ENCODE results near the gene RIC3. TPM values are rescaled to one million over a fixed set of nuclear protein-coding genes. Genes with fewer than 3 reads are reported as not detected.

The RIC3 gene
- total RNA-seq, 1 donor from 2014 or later = 12.9 TPM

DNA sequence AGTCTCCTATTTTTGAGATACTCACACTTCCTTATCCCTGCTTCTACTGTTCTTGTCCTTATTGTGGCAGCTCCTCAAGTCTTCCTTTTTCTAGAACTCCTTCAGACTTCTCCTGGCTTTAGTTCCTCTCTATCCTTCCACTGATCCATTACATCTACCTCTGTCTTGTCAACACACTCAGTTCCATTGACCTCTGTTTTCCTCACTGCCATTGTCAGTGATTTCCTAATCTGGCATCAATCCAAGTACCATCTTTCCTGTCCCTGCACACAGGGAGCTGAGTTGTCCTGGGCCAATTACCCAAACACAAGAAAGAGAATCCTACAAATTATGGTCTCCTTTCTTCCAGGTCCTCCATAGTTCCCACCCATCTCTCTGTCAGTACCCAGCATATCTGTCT lies 27.9 kb upstream of the RIC3 start:
- Histone ChIP-seq H3K36me3 (no peaks in the 10 kb centered on the region), H3K4me1 (no peaks in the 10 kb centered on the region), H3K27ac (replicated peaks) (no peak overlapping the region), H3K27me3 (ENCODE audit: low read depth) (peaks cover 79% of the 10 kb centered on the region), H3K4me3 (no peak overlapping the region), H3K9me3 (replicated peaks) (no peaks in the 10 kb centered on the region)
- DNase-seq = no peak
- TF ChIP-seq, protein P1, sequence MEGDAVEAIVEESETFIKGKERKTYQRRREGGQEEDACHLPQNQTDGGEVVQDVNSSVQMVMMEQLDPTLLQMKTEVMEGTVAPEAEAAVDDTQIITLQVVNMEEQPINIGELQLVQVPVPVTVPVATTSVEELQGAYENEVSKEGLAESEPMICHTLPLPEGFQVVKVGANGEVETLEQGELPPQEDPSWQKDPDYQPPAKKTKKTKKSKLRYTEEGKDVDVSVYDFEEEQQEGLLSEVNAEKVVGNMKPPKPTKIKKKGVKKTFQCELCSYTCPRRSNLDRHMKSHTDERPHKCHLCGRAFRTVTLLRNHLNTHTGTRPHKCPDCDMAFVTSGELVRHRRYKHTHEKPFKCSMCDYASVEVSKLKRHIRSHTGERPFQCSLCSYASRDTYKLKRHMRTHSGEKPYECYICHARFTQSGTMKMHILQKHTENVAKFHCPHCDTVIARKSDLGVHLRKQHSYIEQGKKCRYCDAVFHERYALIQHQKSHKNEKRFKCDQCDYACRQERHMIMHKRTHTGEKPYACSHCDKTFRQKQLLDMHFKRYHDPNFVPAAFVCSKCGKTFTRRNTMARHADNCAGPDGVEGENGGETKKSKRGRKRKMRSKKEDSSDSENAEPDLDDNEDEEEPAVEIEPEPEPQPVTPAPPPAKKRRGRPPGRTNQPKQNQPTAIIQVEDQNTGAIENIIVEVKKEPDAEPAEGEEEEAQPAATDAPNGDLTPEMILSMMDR (IDR thresholded peaks at IDR 0.05; ENCODE audit: borderline replicate concordance) = no peak
- intact Hi-C loops (cut with micrococcal nuclease) = no loop called here

DNA sequence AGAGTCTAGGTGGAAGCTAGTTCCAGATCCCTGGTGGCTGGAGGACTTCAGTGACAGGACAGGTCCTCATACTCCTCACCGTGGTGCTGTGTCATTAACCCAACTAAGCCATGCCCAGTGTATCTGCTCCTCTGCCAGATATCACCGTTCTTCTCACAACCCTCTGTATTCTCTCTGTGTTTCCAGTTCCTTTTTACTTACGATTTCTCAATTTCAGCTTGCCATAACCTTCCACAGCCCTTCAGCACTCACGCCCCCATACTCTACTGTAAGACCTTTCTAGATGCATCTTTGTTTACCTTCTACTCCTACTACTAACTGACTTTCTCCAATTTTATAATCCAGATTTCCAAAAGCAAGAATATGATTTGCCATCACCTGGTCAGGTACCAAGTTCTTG lies 26.1 kb upstream of the RIC3 start:
- no peaks in the 10 kb centered on the region for H3K36me3 ChIP-seq
- H3K4me1 ChIP-seq = no peaks in the 10 kb centered on the region
- DNase-seq = no peak
- H3K27me3 ChIP-seq (ENCODE audit: low read depth) = peaks cover 75% of the 10 kb centered on the region
- H3K27ac ChIP-seq (replicated peaks) = no peak overlapping the region
- H3K4me3 ChIP-seq = no peak overlapping the region
- no peaks in the 10 kb centered on the region for H3K9me3 ChIP-seq (replicated peaks)
- intact Hi-C loops (cut with micrococcal nuclease) = no loop called here
- TF ChIP-seq, protein P1 (IDR thresholded peaks at IDR 0.05; ENCODE audit: borderline replicate concordance) = no peak

DNA sequence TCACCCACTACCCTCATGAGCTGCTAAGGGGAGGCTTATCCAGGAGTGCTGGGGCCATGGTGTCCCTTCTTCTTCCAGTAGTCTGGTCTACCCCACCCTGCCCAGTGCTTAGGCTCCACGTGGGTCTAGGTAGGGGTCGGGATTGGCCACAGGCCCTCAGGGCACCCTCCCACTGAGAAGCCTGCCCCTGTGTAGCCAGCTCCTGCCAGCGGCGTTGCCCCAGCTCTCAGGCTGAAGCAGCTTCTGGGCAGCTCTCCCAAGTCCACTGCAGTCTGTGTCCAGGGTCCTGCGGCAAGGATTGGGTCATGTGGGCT lies 24.0 kb upstream of the RIC3 start:
- Histone ChIP-seq H3K27me3 (ENCODE audit: low read depth) (peaks cover 60% of the 10 kb centered on the region), H3K4me3 (no peak overlapping the region), H3K4me1 (no peaks in the 10 kb centered on the region), H3K36me3 (no peaks in the 10 kb centered on the region), H3K9me3 (replicated peaks) (no peaks in the 10 kb centered on the region), H3K27ac (replicated peaks) (no peak overlapping the region)
- TF ChIP-seq, protein P1 (IDR thresholded peaks at IDR 0.05; ENCODE audit: borderline replicate concordance) = no peak
- intact Hi-C loops (cut with micrococcal nuclease) = no loop called here
- no peak for DNase-seq

GRCh38 chr11:8192016-8192895 lies 23.4 kb upstream of the RIC3 start:
- TF ChIP-seq, protein P1 (IDR thresholded peaks at IDR 0.05; ENCODE audit: borderline replicate concordance) = peak; percentile 87
- peaks cover 54% of the 10 kb centered on the region for H3K27me3 ChIP-seq (ENCODE audit: low read depth)
- no peaks in the 10 kb centered on the region for H3K4me1 ChIP-seq
- DNase-seq = peak; percentile 46
- intact Hi-C loops (cut with micrococcal nuclease) = no loop called here
- no peaks in the 10 kb centered on the region for H3K36me3 ChIP-seq
- H3K4me3 ChIP-seq = no peak overlapping the region
- no peak overlapping the region for H3K27ac ChIP-seq (replicated peaks)
- no peaks in the 10 kb centered on the region for H3K9me3 ChIP-seq (replicated peaks)

DNA sequence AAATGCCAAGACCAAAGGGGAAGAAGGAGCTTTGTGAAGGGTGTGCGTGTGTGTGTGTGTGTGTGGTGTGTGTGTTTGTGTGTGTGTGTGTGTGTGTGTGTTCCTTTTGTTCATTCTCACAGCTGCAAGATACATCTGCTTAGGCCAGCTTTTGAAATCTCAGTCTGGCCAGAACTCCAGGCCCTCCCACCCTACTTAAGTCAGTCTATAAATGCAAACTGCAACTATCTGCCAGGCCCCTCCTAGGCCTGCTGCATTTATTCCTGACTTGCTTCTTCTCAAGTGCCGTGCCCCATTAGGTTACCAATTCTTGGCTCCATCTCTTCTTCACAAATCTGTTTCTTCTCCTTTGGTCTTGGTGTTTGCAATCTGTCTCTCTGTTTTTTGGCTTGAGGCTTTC lies 21.6 kb upstream of the RIC3 start:
- intact Hi-C loops (cut with micrococcal nuclease) = no loop called here
- Histone ChIP-seq H3K4me3 (no peak overlapping the region), H3K4me1 (no peaks in the 10 kb centered on the region), H3K27ac (replicated peaks) (no peak overlapping the region), H3K27me3 (ENCODE audit: low read depth) (peaks cover 40% of the 10 kb centered on the region), H3K9me3 (replicated peaks) (no peaks in the 10 kb centered on the region), H3K36me3 (no peaks in the 10 kb centered on the region)
- DNase-seq = no peak
- TF ChIP-seq, protein P1 (IDR thresholded peaks at IDR 0.05; ENCODE audit: borderline replicate concordance) = no peak

All from left ventricle myocardium inferior (tissue), 1 donor.